Lower lobe of right lung (tissue), 2 donors: Measurements from ENCODE around the gene DNMT1. TPM values are rescaled to one million over a fixed set of nuclear protein-coding genes. Genes with fewer than 3 reads are reported as not detected.

Experiments used
- ATAC-seq, 2 donors: fragments of 200-7000 bp; cut with Tn5 transposase; one replicate each; pipeline ENCODE4 v1.9.1; 2020 to 2022; ENCODE audit warnings: mild to moderate bottlenecking in 2 of 2, moderate library complexity in 2 of 2
- DNase-seq: peaks from one replicate; pipeline ENCODE4 v3.0.0-alpha.2; 2020
- H3K27ac ChIP-seq: fragments of 200-600 bp; one replicate; pipeline ENCODE4 v1.8.0; 2022
- H3K27me3 ChIP-seq: fragments of 200-600 bp; one replicate; pipeline ENCODE4 v1.8.0; 2022; ENCODE audit warnings: low read depth
- H3K36me3 ChIP-seq: fragments of 200-600 bp; one replicate; pipeline ENCODE4 v1.8.0; 2022; ENCODE audit warnings: mild to moderate bottlenecking
- H3K4me1 ChIP-seq: fragments of 200-600 bp; one replicate; pipeline ENCODE4 v1.8.0; 2022
- H3K4me3 ChIP-seq: fragments of 200-600 bp; one replicate; pipeline ENCODE4 v1.8.0; 2022; ENCODE audit warnings: mild to moderate bottlenecking
- H3K9me3 ChIP-seq: fragments of 200-600 bp; one replicate; pipeline ENCODE4 v1.8.0; 2022
- CTCF ChIP-seq: fragments of 200-600 bp; IDR thresholded peaks from one replicate; pipeline ENCODE4 v1.8.0; 2022; ENCODE audit warnings: antibody characterized with exemption, mild to moderate bottlenecking
- intact Hi-C: fragments of 100-400 bp; cut with DNase I; formaldehyde crosslinking; loops from one replicate; pipeline ENCODE4 v1.11.0; 2022
- total RNA-seq: library from RNA; stranded (reverse); fragmentation: NEBNext Ultra II Directional; extraction: Animal tissue kit (Norgen Biotek cat#: 25700); gene quantifications from one replicate; pipeline ENCODE4 v1.2.1, GENCODE V29; 2021
- donor health status: DM: no; HTN: yes; CAD: no; lungs with severe emphysema.

Gene DNMT1
- total RNA-seq, 1 donor from 2014 or later = 65.5 TPM

DNA sequence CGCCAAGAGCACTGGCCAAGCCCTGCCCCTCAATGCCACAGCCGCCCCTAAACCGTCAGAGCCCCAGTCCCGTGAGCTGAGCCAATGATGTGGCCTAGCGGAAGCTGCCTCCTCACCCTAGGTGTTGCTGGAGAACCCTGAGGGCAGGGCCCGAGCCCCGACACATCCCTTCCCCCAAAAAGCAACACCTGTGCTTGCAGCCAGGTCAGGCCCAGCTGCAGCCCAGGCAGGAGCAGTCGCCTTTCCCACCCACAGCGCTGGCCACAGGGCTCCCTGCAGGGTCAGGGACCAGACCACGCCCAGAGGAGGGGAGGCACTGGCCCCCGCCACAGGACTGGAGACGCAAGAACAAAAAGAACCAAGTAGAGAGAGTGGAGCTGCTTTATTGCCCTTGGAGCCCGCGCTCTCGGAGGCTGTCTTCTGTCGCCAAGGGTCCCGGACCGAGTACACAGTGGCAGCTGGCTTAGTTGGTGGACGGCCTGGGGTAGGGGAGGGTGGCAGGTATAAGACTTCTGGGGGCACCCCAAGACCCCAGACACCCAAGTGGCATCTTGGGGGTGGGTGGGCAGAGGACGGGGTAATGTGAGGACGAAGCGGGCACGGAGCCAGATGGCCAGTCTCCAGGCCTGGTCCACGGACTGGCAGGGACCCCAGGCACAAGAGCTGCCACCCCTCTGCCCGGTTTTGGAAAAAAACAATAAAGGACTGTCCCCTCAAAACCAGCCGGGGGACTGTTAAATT is 79.9 kb downstream of the DNMT1 start:
- H3K9me3 ChIP-seq = no peaks in the 10 kb centered on the region
- DNase-seq = peak; percentile 45
- H3K4me3 ChIP-seq = no peak overlapping the region
- H3K27ac ChIP-seq = no peak overlapping the region
- intact Hi-C loops = no loop called here
- H3K4me1 ChIP-seq = peaks cover 25% of the 10 kb centered on the region
- no peaks in the 10 kb centered on the region for H3K27me3 ChIP-seq
- no peak for ATAC-seq
- no peak for TF ChIP-seq CTCF
- peaks cover 66% of the 10 kb centered on the region for H3K36me3 ChIP-seq

DNA sequence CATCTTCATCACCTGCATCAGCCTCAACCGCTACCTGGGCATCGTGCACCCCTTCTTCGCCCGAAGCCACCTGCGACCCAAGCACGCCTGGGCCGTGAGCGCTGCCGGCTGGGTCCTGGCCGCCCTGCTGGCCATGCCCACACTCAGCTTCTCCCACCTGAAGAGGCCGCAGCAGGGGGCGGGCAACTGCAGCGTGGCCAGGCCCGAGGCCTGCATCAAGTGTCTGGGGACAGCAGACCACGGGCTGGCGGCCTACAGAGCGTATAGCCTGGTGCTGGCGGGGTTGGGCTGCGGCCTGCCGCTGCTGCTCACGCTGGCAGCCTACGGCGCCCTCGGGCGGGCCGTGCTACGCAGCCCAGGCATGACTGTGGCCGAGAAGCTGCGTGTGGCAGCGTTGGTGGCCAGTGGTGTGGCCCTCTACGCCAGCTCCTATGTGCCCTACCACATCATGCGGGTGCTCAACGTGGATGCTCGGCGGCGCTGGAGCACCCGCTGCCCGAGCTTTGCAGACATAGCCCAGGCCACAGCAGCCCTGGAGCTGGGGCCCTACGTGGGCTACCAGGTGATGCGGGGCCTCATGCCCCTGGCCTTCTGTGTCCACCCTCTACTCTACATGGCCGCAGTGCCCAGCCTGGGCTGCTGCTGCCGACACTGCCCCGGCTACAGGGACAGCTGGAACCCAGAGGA is 80.6 kb downstream of the DNMT1 start:
- no peak for TF ChIP-seq CTCF
- H3K4me1 ChIP-seq = peaks cover 23% of the 10 kb centered on the region
- H3K36me3 ChIP-seq = peaks cover 73% of the 10 kb centered on the region
- H3K4me3 ChIP-seq = no peak overlapping the region
- DNase-seq (no peak), ATAC-seq (no peak)
- no peaks in the 10 kb centered on the region for H3K9me3 ChIP-seq
- intact Hi-C loops = no loop called here
- H3K27me3 ChIP-seq = no peaks in the 10 kb centered on the region
- no peak overlapping the region for H3K27ac ChIP-seq

DNA sequence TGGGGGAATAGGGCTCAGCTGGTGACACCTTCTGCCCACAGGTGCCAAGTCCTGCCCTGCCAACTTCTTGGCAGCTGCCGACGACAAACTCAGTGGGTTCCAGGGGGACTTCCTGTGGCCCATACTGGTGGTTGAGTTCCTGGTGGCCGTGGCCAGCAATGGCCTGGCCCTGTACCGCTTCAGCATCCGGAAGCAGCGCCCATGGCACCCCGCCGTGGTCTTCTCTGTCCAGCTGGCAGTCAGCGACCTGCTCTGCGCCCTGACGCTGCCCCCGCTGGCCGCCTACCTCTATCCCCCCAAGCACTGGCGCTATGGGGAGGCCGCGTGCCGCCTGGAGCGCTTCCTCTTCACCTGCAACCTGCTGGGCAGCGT is 81.2 kb downstream of the DNMT1 start:
- intact Hi-C loops = no loop called here
- Histone ChIP-seq H3K9me3 (no peaks in the 10 kb centered on the region), H3K36me3 (peaks cover 77% of the 10 kb centered on the region), H3K4me3 (no peak overlapping the region), H3K27ac (no peak overlapping the region), H3K4me1 (peaks cover 17% of the 10 kb centered on the region), H3K27me3 (no peaks in the 10 kb centered on the region)
- no peak for TF ChIP-seq CTCF
- DNase-seq (peak; percentile 46), ATAC-seq (peak in 1 of 2 donors; percentile 1)

- H3K4me1 ChIP-seq = peaks cover 16% of the 10 kb centered on the region
- ATAC-seq = peak; percentile 52 to 56
- H3K9me3 ChIP-seq = no peaks in the 10 kb centered on the region
- peak; percentile 51 for TF ChIP-seq CTCF
- H3K36me3 ChIP-seq = peaks cover 77% of the 10 kb centered on the region
- peak overlapping the region; percentile 21 for H3K4me3 ChIP-seq
- peak; percentile 67 for DNase-seq
- H3K27me3 ChIP-seq = no peaks in the 10 kb centered on the region
- intact Hi-C loops = no loop called here
- H3K27ac ChIP-seq = no peak overlapping the region
Measured at GRCh38 chr19:10112895-10113591, 81.7 kb downstream of the DNMT1 start.

DNA sequence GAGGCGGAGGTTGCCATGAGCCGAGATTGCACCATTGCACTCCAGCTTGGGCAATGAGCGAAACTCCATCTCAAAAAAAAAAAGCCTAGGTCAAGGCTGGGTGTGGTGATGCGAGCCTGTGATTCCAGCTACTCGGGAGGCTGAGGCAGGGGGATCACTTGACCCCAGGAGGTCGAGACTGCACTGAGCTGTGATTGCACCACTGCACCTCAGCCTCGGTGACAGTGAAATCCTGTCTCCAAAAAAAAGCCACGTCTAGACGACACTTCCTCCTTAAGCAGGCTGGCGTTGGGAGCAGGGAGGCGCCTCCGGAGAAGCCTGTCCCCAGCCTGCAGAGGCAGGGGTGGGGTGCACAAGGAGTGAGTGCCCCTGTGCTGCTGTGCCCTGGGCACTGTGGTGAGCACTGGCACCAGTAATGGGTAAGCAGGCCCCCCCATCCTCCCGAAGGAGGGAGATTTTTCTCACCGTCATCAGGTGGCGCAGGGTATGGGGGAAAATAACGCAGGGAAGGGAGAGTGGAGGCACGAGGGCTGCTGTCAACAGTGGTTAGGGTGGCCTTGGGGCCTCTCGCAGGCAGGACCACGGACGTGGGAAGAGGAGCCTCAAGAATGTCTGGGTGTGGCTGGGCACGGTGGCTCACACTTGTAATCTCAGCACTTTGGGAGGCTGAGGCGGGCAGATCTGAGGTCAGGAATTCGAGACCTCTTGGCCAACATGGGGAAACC is 82.6 kb downstream of the DNMT1 start:
- H3K27me3 ChIP-seq = no peaks in the 10 kb centered on the region
- ATAC-seq = peak; percentile 10 to 43
- no peak for TF ChIP-seq CTCF
- DNase-seq = peak; percentile 78
- peak overlapping the region; percentile 30 for H3K4me3 ChIP-seq
- H3K27ac ChIP-seq = peak overlapping the region; percentile 53
- no peaks in the 10 kb centered on the region for H3K9me3 ChIP-seq
- peaks cover 17% of the 10 kb centered on the region for H3K4me1 ChIP-seq
- intact Hi-C loops = no loop called here
- H3K36me3 ChIP-seq = peaks cover 77% of the 10 kb centered on the region
